Measurements from ENCODE around the gene SMAP1. TPM values are rescaled to one million over a fixed set of nuclear protein-coding genes. Genes with fewer than 3 reads are reported as not detected.
"Not testable (repeated sequence)": the region's sequence is repeated elsewhere in the genome, so short reads cannot be mapped to it uniquely, and the experiment has no call there.

The SMAP1 gene
- total and polyA plus RNA-seq, 8 donors: 26.2 to 30.6 (median 26.9) TPM

GRCh38 chr6:70763754-70764510 is 96.2 kb downstream of the SMAP1 start:
- no peak overlapping the region for H3K27ac ChIP-seq
- no peaks in the 10 kb centered on the region for H3K27me3 ChIP-seq
- no peaks in the 10 kb centered on the region for H3K4me1 ChIP-seq
- H3K36me3 ChIP-seq: peaks cover 0 to 15% of the 10 kb centered on the region in 2 donors
- no peak for DNase-seq
- TF ChIP-seq CTCF (IDR thresholded peaks at IDR 0.05): no peak
- ATAC-seq: no peak
- H3K4me3 ChIP-seq: no peak overlapping the region
- H3K9me3 ChIP-seq: peaks cover 0 to 3% of the 10 kb centered on the region in 2 donors
- intact Hi-C loops (cut with DNase I): no loop called here

- ATAC-seq: no peak
- peaks cover 0 to 3% of the 10 kb centered on the region in 2 donors for H3K9me3 ChIP-seq
These were observed 97.0 kb downstream of the SMAP1 start for GRCh38 chr6:70764706-70765105.

GRCh38 chr6:70771351-70771750 is 103.7 kb downstream of the SMAP1 start:
- intact Hi-C loops (cut with DNase I); H3K4me3 ChIP-seq; H3K27me3 ChIP-seq; H3K4me1 ChIP-seq; DNase-seq; H3K9me3 ChIP-seq; H3K27ac ChIP-seq; ATAC-seq: not testable (repeated sequence)
- peaks cover 0 to 20% of the 10 kb centered on the region in 2 donors for H3K36me3 ChIP-seq

More at GRCh38 chr6:70764706-70765105, 97.0 kb downstream of the SMAP1 start:
- intact Hi-C loops (cut with DNase I): no loop called here
- Histone ChIP-seq H3K36me3 (peaks cover 0 to 15% of the 10 kb centered on the region in 2 donors), H3K4me1 (no peaks in the 10 kb centered on the region), H3K27ac (no peak overlapping the region), H3K4me3 (no peak overlapping the region), H3K27me3 (no peaks in the 10 kb centered on the region)
- no peak for DNase-seq
- no peak for TF ChIP-seq CTCF (IDR thresholded peaks at IDR 0.05)

- peaks cover 0 to 11% of the 10 kb centered on the region in 2 donors for H3K36me3 ChIP-seq
- no peak for TF ChIP-seq CTCF (IDR thresholded peaks at IDR 0.05)
- no peaks in the 10 kb centered on the region for H3K27me3 ChIP-seq
These were observed 112.3 kb downstream of the SMAP1 start for GRCh38 chr6:70779934-70780333.

GRCh38 chr6:70790483-70791224 is 123.0 kb downstream of the SMAP1 start:
- H3K4me1 ChIP-seq: no peaks in the 10 kb centered on the region
- H3K27ac ChIP-seq: no peak overlapping the region
- H3K9me3 ChIP-seq: no peaks in the 10 kb centered on the region
- intact Hi-C loops (cut with DNase I): no loop called here
- no peak for DNase-seq
- no peak overlapping the region for H3K4me3 ChIP-seq
- no peak for TF ChIP-seq CTCF (IDR thresholded peaks at IDR 0.05)
- no peaks in the 10 kb centered on the region for H3K27me3 ChIP-seq
- ATAC-seq: no peak
- H3K36me3 ChIP-seq: no peaks in the 10 kb centered on the region

More at GRCh38 chr6:70779934-70780333, 112.3 kb downstream of the SMAP1 start:
- Histone ChIP-seq H3K4me1 (no peaks in the 10 kb centered on the region), H3K4me3 (no peak overlapping the region), H3K27ac (no peak overlapping the region), H3K9me3 (peaks cover 0 to 8% of the 10 kb centered on the region in 2 donors)
- ATAC-seq (no peak), DNase-seq (no peak)
- intact Hi-C loops (cut with DNase I): no loop called here

Data from left lung (tissue), 10 donors.